Embryonic facial prominence (tissue), 1 donor: Measurements from ENCODE around the gene FHIT.

ENCODE experiments used
- DNase-seq: peaks from one replicate; pipeline ENCODE4 v3.0.0-alpha.2; 2016; ENCODE audit errors: extremely low spot score

FHIT gene

GRCh38 chr3:60000311-60001105, 1250.7 kb downstream of the FHIT start:
- DNase-seq: no peak

- DNase-seq: no peak
Observed at GRCh38 chr3:59998058-59998457, 1253.2 kb downstream of the FHIT start.

- DNase-seq: no peak
Observed at GRCh38 chr3:59997583-59997982, 1253.7 kb downstream of the FHIT start.

- peak; percentile 8 for DNase-seq
Observed at GRCh38 chr3:59996056-59996455, 1255.2 kb downstream of the FHIT start.

GRCh38 chr3:59995563-59995962, 1255.7 kb downstream of the FHIT start:
- no peak for DNase-seq

GRCh38 chr3:59994732-59995304, 1256.4 kb downstream of the FHIT start:
- DNase-seq: no peak

GRCh38 chr3:59992578-59992977, 1258.7 kb downstream of the FHIT start:
- no peak for DNase-seq

- no peak for DNase-seq
Observed at GRCh38 chr3:59990915-59991314, 1260.3 kb downstream of the FHIT start.

- DNase-seq: no peak
Observed at GRCh38 chr3:59982510-59982909, 1268.7 kb downstream of the FHIT start.

- no peak for DNase-seq
Observed at GRCh38 chr3:59981377-59981776, 1269.9 kb downstream of the FHIT start.

GRCh38 chr3:59980576-59980975, 1270.7 kb downstream of the FHIT start:
- no peak for DNase-seq

- no peak for DNase-seq
Observed at GRCh38 chr3:59979542-59979941, 1271.7 kb downstream of the FHIT start.

- DNase-seq: no peak
Observed at GRCh38 chr3:59978979-59979378, 1272.3 kb downstream of the FHIT start.

GRCh38 chr3:59970796-59971195, 1280.5 kb downstream of the FHIT start:
- no peak for DNase-seq

- DNase-seq: no peak
Observed at GRCh38 chr3:59970376-59970775, 1280.9 kb downstream of the FHIT start.

- DNase-seq: no peak
Observed at GRCh38 chr3:59968513-59969045, 1282.7 kb downstream of the FHIT start.

- no peak for DNase-seq
Observed at GRCh38 chr3:59963676-59964075, 1287.6 kb downstream of the FHIT start.

- DNase-seq: no peak
Observed at GRCh38 chr3:59957150-59957549, 1294.1 kb downstream of the FHIT start.

GRCh38 chr3:59953104-59953503, 1298.1 kb downstream of the FHIT start:
- DNase-seq: no peak

GRCh38 chr3:59949311-59949710, 1301.9 kb downstream of the FHIT start:
- no peak for DNase-seq

GRCh38 chr3:59946401-59946800, 1304.9 kb downstream of the FHIT start:
- no peak for DNase-seq

GRCh38 chr3:59940718-59941117, 1310.5 kb downstream of the FHIT start:
- DNase-seq: no peak

GRCh38 chr3:59939826-59940426, 1311.3 kb downstream of the FHIT start:
- no peak for DNase-seq
